Smooth muscle cell (in vitro differentiated cells): ENCODE measurements around the gene ASTL. TPM values are rescaled to one million over a fixed set of nuclear protein-coding genes. Genes with fewer than 3 reads are reported as not detected.

Experiments used
- DNase-seq: peaks from one replicate; lab custom pipeline; 2025; ENCODE audit not compliant: unreplicated experiment; lab: John Stamatoyannopoulos, UW
- H2AFZ ChIP-seq: fragments of 200-600 bp; sonication (generic); 2 replicates; pipeline ENCODE4 v1.6.0; 2016; ENCODE audit warnings: antibody characterized with exemption, low read depth, mild to moderate bottlenecking
- H3F3A ChIP-seq: fragments of 200-600 bp; sonication (generic); 2 replicates; pipeline ENCODE4 v1.6.0; 2017; ENCODE audit warnings: antibody characterized with exemption, low read depth
- H3K27ac ChIP-seq: fragments of 200-600 bp; sonication (generic); 2 replicates; pipeline ENCODE4 v1.5.1; 2016; ENCODE audit warnings: low read depth, mild to moderate bottlenecking
- H3K27me3 ChIP-seq: fragments of 200-600 bp; sonication (generic); 2 replicates; pipeline ENCODE4 v1.6.1; 2016; ENCODE audit warnings: low read depth, mild to moderate bottlenecking
- H3K36me3 ChIP-seq: fragments of 200-600 bp; sonication (generic); 2 replicates; pipeline ENCODE4 v1.5.1; 2016; ENCODE audit warnings: low read depth
- H3K4me1 ChIP-seq: fragments of 200-600 bp; sonication (generic); 2 replicates; pipeline ENCODE4 v1.5.1; 2016; ENCODE audit warnings: low read depth
- H3K4me2 ChIP-seq: fragments of 200-600 bp; sonication (generic); 2 replicates; pipeline ENCODE4 v1.6.0; 2016; ENCODE audit warnings: mild to moderate bottlenecking
- H3K4me3 ChIP-seq: fragments of 200-600 bp; sonication (generic); 2 replicates; pipeline ENCODE4 v1.5.1; 2016; ENCODE audit warnings: mild to moderate bottlenecking
- H3K79me2 ChIP-seq: fragments of 200-600 bp; sonication (generic); 2 replicates; pipeline ENCODE4 v1.6.0; 2016; ENCODE audit warnings: low read depth, mild to moderate bottlenecking
- H3K9ac ChIP-seq: fragments of 200-600 bp; sonication (generic); 2 replicates; pipeline ENCODE4 v1.6.0; 2016; ENCODE audit warnings: low read depth
- H3K9me3 ChIP-seq: fragments of 200-600 bp; sonication (generic); replicated peaks from 2 replicates; pipeline ENCODE4 v1.5.1; 2016; ENCODE audit warnings: low read depth
- H4K20me1 ChIP-seq: fragments of 200-600 bp; sonication (generic); 2 replicates; pipeline ENCODE4 v1.6.0; 2016; ENCODE audit warnings: low read depth
- CTCF ChIP-seq: fragments of 200-600 bp; sonication (generic); IDR thresholded peaks from 2 replicates; pipeline ENCODE4 v1.5.1; 2017; ENCODE audit warnings: borderline replicate concordance, mild to moderate bottlenecking, antibody characterized with exemption; ENCODE audit not compliant: insufficient read depth, poor library complexity, severe bottlenecking
- WGBS: methylation state at CpG from one replicate; pipeline ENCODE4 v1.1.7; 2016; ENCODE audit warnings: low lambda C conversion rate; 5-methylcytosine and 5-hydroxymethylcytosine counted together
- polyA plus RNA-seq: library from polyadenylated mRNA; unstranded; fragments of >200 nt; fragmentation: Nextera tagmentation; extraction: Ambion mirVana; gene quantifications from 2 replicates; pipeline ENCODE4 v1.2.1, GENCODE V29; 2016
- total RNA-seq: library from RNA; depleted of rRNA; stranded (reverse); fragments of >200 nt; gene quantifications from 2 replicates; pipeline ENCODE4 v1.2.3, GENCODE V29; 2014

Gene ASTL
- total and polyA plus RNA-seq, 2 experiments from 2014 or later = 0.40 TPM; not detected in 1

DNA sequence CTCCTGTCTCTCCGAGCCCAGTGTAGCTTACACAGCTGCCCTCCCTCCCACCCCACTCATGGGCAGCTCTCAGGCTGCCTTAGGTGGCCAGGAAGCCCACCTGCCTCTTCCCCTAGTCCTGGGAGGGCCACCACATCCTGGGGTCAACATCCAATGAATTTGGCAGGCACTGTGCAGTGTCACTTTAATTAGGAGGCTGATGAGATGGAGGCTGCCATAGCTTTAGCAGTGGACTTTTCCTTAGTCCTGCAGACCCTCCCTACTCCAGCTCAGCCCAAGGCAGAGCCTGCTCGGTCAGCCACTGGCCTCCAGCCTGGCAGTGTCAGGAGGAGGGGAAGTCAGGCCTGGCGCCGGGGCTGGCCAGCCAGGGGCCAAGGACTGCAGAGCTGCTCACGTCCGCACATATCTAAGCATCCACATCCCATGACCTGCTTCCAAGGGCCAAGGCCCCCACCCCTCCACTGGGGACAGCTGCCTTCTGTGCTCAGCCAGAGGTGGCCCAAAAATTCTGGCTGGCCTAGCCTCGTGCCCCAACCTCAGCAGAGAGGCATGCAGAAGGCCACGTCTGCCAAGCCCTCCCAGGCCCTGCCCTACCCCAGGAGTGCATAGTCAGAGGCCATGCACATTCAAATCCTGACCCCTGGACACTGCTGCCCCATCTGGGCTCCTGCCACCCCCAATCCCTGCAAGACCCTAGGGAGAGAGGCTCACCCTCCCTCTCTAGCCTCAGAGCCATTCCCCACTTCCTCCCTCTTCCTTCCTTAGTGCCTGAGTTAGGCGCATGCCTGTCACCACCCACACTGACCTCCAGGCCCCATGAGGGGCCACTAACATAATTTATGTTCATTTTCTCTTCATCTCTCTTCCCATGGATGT is 55.0 kb downstream of the ASTL start:
- no peak overlapping the region for H3K4me3 ChIP-seq
- 96% methylated on average over 9 of the region's 9 CpGs for WGBS
- H3K9ac ChIP-seq = no peak overlapping the region
- no peaks in the 10 kb centered on the region for H3K36me3 ChIP-seq
- no peak overlapping the region for H3K27ac ChIP-seq
- no peaks in the 10 kb centered on the region for H3K79me2 ChIP-seq
- no peak overlapping the region for H3K4me2 ChIP-seq
- TF ChIP-seq CTCF = no peak
- H3F3A ChIP-seq = no peaks in the 10 kb centered on the region
- H3K4me1 ChIP-seq = no peaks in the 10 kb centered on the region
- no peak for DNase-seq
- no peaks in the 10 kb centered on the region for H3K9me3 ChIP-seq
- no peaks in the 10 kb centered on the region for H3K27me3 ChIP-seq
- no peak overlapping the region for H2AFZ ChIP-seq
- no peaks in the 10 kb centered on the region for H4K20me1 ChIP-seq

GRCh38 chr2:96082211-96083063 is 55.9 kb downstream of the ASTL start:
- Histone ChIP-seq H3K27me3 (no peaks in the 10 kb centered on the region), H3K79me2 (no peaks in the 10 kb centered on the region), H3K9ac (no peak overlapping the region), H3K4me3 (no peak overlapping the region), H2AFZ (no peak overlapping the region), H3K9me3 (no peaks in the 10 kb centered on the region), H3K36me3 (no peaks in the 10 kb centered on the region), H3K27ac (no peak overlapping the region), H3F3A (no peaks in the 10 kb centered on the region), H3K4me1 (no peaks in the 10 kb centered on the region), H3K4me2 (no peak overlapping the region), H4K20me1 (no peaks in the 10 kb centered on the region)
- DNase-seq = no peak
- no peak for TF ChIP-seq CTCF
- 90% methylated on average over 14 of the region's 14 CpGs for WGBS

DNA sequence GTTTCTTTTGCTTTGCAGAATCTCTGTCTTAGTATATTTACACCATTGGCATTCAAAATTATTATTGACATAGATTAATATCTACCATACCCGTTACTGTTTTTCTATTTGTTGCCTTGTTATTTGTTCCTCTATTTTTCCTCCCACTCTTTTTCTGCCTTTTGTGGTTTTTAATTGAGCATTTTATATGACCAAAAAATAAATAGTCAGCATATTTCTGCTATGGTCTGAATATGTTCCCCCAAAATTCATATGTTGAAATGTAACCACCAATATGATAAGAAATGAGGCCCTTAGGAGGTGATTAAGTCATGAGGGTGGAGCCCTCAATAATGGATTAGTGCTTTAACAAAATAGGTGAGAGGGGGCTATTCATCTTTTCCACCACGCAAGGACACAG is 57.3 kb downstream of the ASTL start:
- Histone ChIP-seq H3F3A (no peaks in the 10 kb centered on the region), H3K27me3 (no peaks in the 10 kb centered on the region), H3K9me3 (no peaks in the 10 kb centered on the region), H3K36me3 (no peaks in the 10 kb centered on the region), H3K4me3 (no peak overlapping the region), H3K4me2 (no peak overlapping the region), H3K9ac (no peak overlapping the region), H3K79me2 (no peaks in the 10 kb centered on the region), H3K4me1 (no peaks in the 10 kb centered on the region), H2AFZ (no peak overlapping the region), H3K27ac (no peak overlapping the region), H4K20me1 (no peaks in the 10 kb centered on the region)
- no peak for TF ChIP-seq CTCF
- no peak for DNase-seq
- 90% methylated on average over 2 of the region's 2 CpGs for WGBS
